HG03442 (cell line): ENCODE results near the gene KCNT1.

Experiments used
- ATAC-seq: cut with Tn5 transposase; IDR thresholded peaks from one replicate; pipeline ENCODE4 v1.9.1; 2021; ENCODE audit warnings: mild to moderate bottlenecking, moderate library complexity; ENCODE audit not compliant: unreplicated experiment

Gene KCNT1

GRCh38 chr9:135744333-135745070 is 42.5 kb downstream of the KCNT1 start:
- no peak for ATAC-seq

GRCh38 chr9:135745189-135745588 is 43.2 kb downstream of the KCNT1 start:
- no peak for ATAC-seq

- no peak for ATAC-seq
Measured at GRCh38 chr9:135745686-135746324, 43.8 kb downstream of the KCNT1 start.

- ATAC-seq, result no peak
Measured at GRCh38 chr9:135746565-135746964, 44.6 kb downstream of the KCNT1 start.

GRCh38 chr9:135747311-135747710 is 45.3 kb downstream of the KCNT1 start:
- ATAC-seq, result no peak

GRCh38 chr9:135748676-135749075 is 46.7 kb downstream of the KCNT1 start:
- ATAC-seq, result no peak

- no peak for ATAC-seq
Measured at GRCh38 chr9:135749171-135750045, 47.4 kb downstream of the KCNT1 start.

- ATAC-seq, result no peak
Measured at GRCh38 chr9:135750786-135751185, 48.8 kb downstream of the KCNT1 start.

- ATAC-seq, result no peak
Measured at GRCh38 chr9:135751501-135751900, 49.5 kb downstream of the KCNT1 start.

- no peak for ATAC-seq
Measured at GRCh38 chr9:135752281-135753204, 50.6 kb downstream of the KCNT1 start.

GRCh38 chr9:135753391-135754105 is 51.6 kb downstream of the KCNT1 start:
- ATAC-seq, result no peak

- no peak for ATAC-seq
Measured at GRCh38 chr9:135756576-135756975, 54.6 kb downstream of the KCNT1 start.

GRCh38 chr9:135757356-135757755 is 55.4 kb downstream of the KCNT1 start:
- no peak for ATAC-seq

- ATAC-seq, result no peak
Measured at GRCh38 chr9:135758056-135758455, 56.1 kb downstream of the KCNT1 start.

GRCh38 chr9:135758870-135759269 is 56.9 kb downstream of the KCNT1 start:
- no peak for ATAC-seq

GRCh38 chr9:135759676-135760300 is 57.8 kb downstream of the KCNT1 start:
- no peak for ATAC-seq

GRCh38 chr9:135760465-135760864 is 58.5 kb downstream of the KCNT1 start:
- no peak for ATAC-seq

GRCh38 chr9:135761150-135761844 is 59.3 kb downstream of the KCNT1 start:
- ATAC-seq, result no peak

- ATAC-seq, result no peak
Measured at GRCh38 chr9:135761845-135762168, 59.8 kb downstream of the KCNT1 start.
